K562 (cell line): ENCODE data around the gene BCORL1. TPM values are rescaled to one million over a fixed set of nuclear protein-coding genes. Genes with fewer than 3 reads are reported as not detected.

Experiments
- BDP1 ChIP-seq: IDR thresholded peaks from 3 replicates; pipeline ENCODE4 v1.6.1; 2011; ENCODE audit not compliant: insufficient read length, insufficient read depth
- ETS1 ChIP-seq: conservative IDR thresholded peaks from 2 replicates; pipeline ENCODE4 v1.6.1; 2011; ENCODE audit warnings: low read depth, mild to moderate bottlenecking, low read length; ENCODE audit not compliant: control insufficient read depth
- MAX ChIP-seq: sonication (generic); formaldehyde crosslinking; IDR thresholded peaks from 2 replicates; pipeline ENCODE4 v1.9.0; 2022; ENCODE audit warnings: mild to moderate bottlenecking, missing genetic modification reagents
- NCOR1 ChIP-seq: fragments of 450-650 bp; IDR thresholded peaks from 2 replicates; pipeline ENCODE4 v1.6.1; 2016; ENCODE audit warnings: mild to moderate bottlenecking, moderate library complexity
- POLR2G ChIP-seq: fragments of 200-400 bp; formaldehyde crosslinking; IDR thresholded peaks from 2 replicates; pipeline ENCODE4 v1.6.1; 2017; ENCODE audit warnings: low read depth, mild to moderate bottlenecking, antibody characterized with exemption, low read length, moderate library complexity
- POLR2H ChIP-seq: IDR thresholded peaks from 2 replicates; pipeline ENCODE4 v1.6.1; 2016; ENCODE audit warnings: missing genetic modification characterization, low read depth, mild to moderate bottlenecking, control low read depth, missing compliant biosample characterization, moderate library complexity
- POLR3G ChIP-seq: IDR thresholded peaks from 2 replicates; pipeline ENCODE4 v1.6.1; 2011; ENCODE audit not compliant: insufficient read length, insufficient replicate concordance; ENCODE audit errors: extremely low read depth
- PRPF4 ChIP-seq: fragments of 200-400 bp; formaldehyde crosslinking; IDR thresholded peaks from one replicate; pipeline ENCODE4 v1.6.1; 2017; ENCODE audit warnings: low read length, low read depth, mild to moderate bottlenecking; ENCODE audit not compliant: insufficient read depth, poor library complexity, severe bottlenecking
- RBM39 ChIP-seq: fragments of 200-400 bp; formaldehyde crosslinking; optimal IDR thresholded peaks from 2 replicates; pipeline ENCODE3; 2018; ENCODE audit warnings: low read depth, low read length
- REST ChIP-seq, 2 experiments: fragments of 450-650 bp; formaldehyde crosslinking in 1 of 2; IDR thresholded peaks; 2 replicates each; pipeline versions ENCODE4 v1.4.0 to v1.6.1; 2014 to 2020; ENCODE audit warnings: mild to moderate bottlenecking in 2 of 2, borderline replicate concordance in 1 of 2, low read depth in 1 of 2
- SMARCC2 ChIP-seq: fragments of 450-650 bp; IDR thresholded peaks from 2 replicates; pipeline ENCODE4 v1.6.1; 2017; ENCODE audit warnings: antibody characterized with exemption, moderate library complexity, mild to moderate bottlenecking, low read depth
- SNAPC5 ChIP-seq: fragments of 250-450 bp; sonication (Bioruptor Pico); IDR thresholded peaks from 2 replicates; pipeline ENCODE4 v1.8.0; 2021; ENCODE audit warnings: moderate library complexity, mild to moderate bottlenecking, inconsistent platforms
- TRIM28 ChIP-seq: fragments of 450-650 bp; IDR thresholded peaks from 2 replicates; pipeline ENCODE4 v1.6.1; 2017
- ZNF280B ChIP-seq: fragments of 250-450 bp; sonication (Bioruptor Pico); IDR thresholded peaks from 2 replicates; pipeline ENCODE4 v1.5.1; 2021; ENCODE audit warnings: mild to moderate bottlenecking
- ZNF75A ChIP-seq: fragments of 450-650 bp; formaldehyde crosslinking; IDR thresholded peaks from 2 replicates; pipeline ENCODE4 v1.4.0; 2020; ENCODE audit warnings: mild to moderate bottlenecking
- polyA plus RNA-seq, 8 experiments: library from polyadenylated mRNA; depleted of rRNA in 4 of 8; stranded (reverse) in 5 of 8; unstranded in 3 of 8; fragments of >200 nt; fragmentation: Nextera tagmentation in 2 of 8; fragmentation: Illumina TruSeq in 1 of 8; extraction: Ambion mirVana in 2 of 8; extraction: Trizol in 1 of 8; gene quantifications; 2 replicates each; pipeline versions ENCODE4 v1.2.1 to v1.2.3, GENCODE V29; 2011 to 2014; ENCODE audit warnings: inconsistent platforms in 1 of 8, missing spikeins in 1 of 8
- total RNA-seq, 7 experiments: library from RNA; depleted of rRNA in 6 of 7; stranded (reverse); fragments of >200 nt in 6 of 7; fragmentation: Illumina TruSeq in 2 of 7; extraction: Trizol in 2 of 7; gene quantifications; 2 replicates each; pipeline versions ENCODE4 v1.2.1 to v1.2.3, GENCODE V29; 2011 to 2021; ENCODE audit warnings: low replicate concordance in 1 of 7

BCORL1 gene
- total and polyA plus RNA-seq, 9 of the 15 experiments (the other 6 are each of a cell fraction or from before 2014, with no cell fraction given) = 0.48 to 29.6 (median 2.1) TPM

- peak; percentile 60; the same call in 1 of the 2 replicates for TF ChIP-seq ETS1
- TF ChIP-seq ZNF75A (CRISPR knock-in tag) = no peak
- TF ChIP-seq ZNF280B = no peak
- TF ChIP-seq SMARCC2 = peak; percentile 34; the same call in 1 of the 2 replicates
- no peak for TF ChIP-seq POLR3G
- TF ChIP-seq SNAPC5 (CRISPR knock-in tag) = no peak
- no peak for TF ChIP-seq PRPF4
- peak; percentile 63 for TF ChIP-seq NCOR1
- peak; percentile 27 for TF ChIP-seq RBM39
- TF ChIP-seq TRIM28 = peak; percentile 40; the same call in 1 of the 2 replicates
- peak; percentile 91 for TF ChIP-seq MAX (CRISPR knock-in tag)
- peak; percentile 69 for TF ChIP-seq POLR2H (tag)
- TF ChIP-seq BDP1 = no peak
- TF ChIP-seq REST (IDR thresholded peaks at IDR 0.05; ENCODE audit: borderline replicate concordance) = peak; percentile 25; the same call in 1 of the 2 replicates
- TF ChIP-seq REST (CRISPR knock-in tag; IDR thresholded peaks at IDR 0.05; ENCODE audit: low read depth) = no peak
- TF ChIP-seq POLR2G = peak; percentile 94
These were observed 25.0 kb upstream of the BCORL1 start (continued) for GRCh38 chrX:129957241-129958082.
